GM12891 (cell line): Measurements from ENCODE around the gene CDH22.

ENCODE experiments used
- DNase-seq: peaks from one replicate; pipeline ENCODE4 v3.0.0; 2011; ENCODE audit warnings: low spot score; ENCODE audit not compliant: insufficient read length
- FAIRE-seq: peaks from 2 replicates; lab custom pipeline; 2011; peaks lifted over from hg19 to GRCh38; lab: Jason Lieb, UNC
- PAX5 ChIP-seq: IDR thresholded peaks from 2 replicates; pipeline ENCODE4 v1.6.1; 2011; ENCODE audit warnings: low read length, moderate library complexity, mild to moderate bottlenecking; ENCODE audit not compliant: insufficient read depth, severe bottlenecking
- POLR2A ChIP-seq: IDR thresholded peaks from 2 replicates; pipeline ENCODE4 v1.6.1; 2011; ENCODE audit warnings: low read depth, low read length, control low read depth
- POLR2AphosphoS5 ChIP-seq: IDR thresholded peaks from 2 replicates; pipeline ENCODE4 v1.6.1; 2011; ENCODE audit warnings: low read depth, low read length, control low read depth
- POU2F2 ChIP-seq: IDR thresholded peaks from 2 replicates; pipeline ENCODE4 v1.6.1; 2011; ENCODE audit warnings: low read depth, mild to moderate bottlenecking, control low read depth, low read length, moderate library complexity
- SPI1 ChIP-seq: IDR thresholded peaks from 2 replicates; pipeline ENCODE4 v1.6.1; 2011; ENCODE audit warnings: low read depth, low read length, control low read depth
- TAF1 ChIP-seq: IDR thresholded peaks from 2 replicates; pipeline ENCODE4 v1.6.1; 2011; ENCODE audit warnings: low read depth, low read length, control low read depth

CDH22 gene

GRCh38 chr20:46260936-46261454 is 47.3 kb downstream of the CDH22 start:
- DNase-seq, result no peak
- TF ChIP-seq SPI1 (no peak), POLR2A (no peak), POLR2AphosphoS5 (no peak), TAF1 (no peak), POU2F2 (no peak), PAX5 (no peak)
- no peak for FAIRE-seq

GRCh38 chr20:46260480-46260879 is 47.8 kb downstream of the CDH22 start:
- TF ChIP-seq POLR2A (no peak), POLR2AphosphoS5 (no peak), PAX5 (no peak), POU2F2 (no peak), SPI1 (no peak), TAF1 (no peak)
- no peak for FAIRE-seq
- no peak for DNase-seq

- TF ChIP-seq POLR2A (no peak), POU2F2 (no peak), SPI1 (no peak), PAX5 (no peak), TAF1 (no peak), POLR2AphosphoS5 (no peak)
- no peak for DNase-seq
- no peak for FAIRE-seq
These were observed 48.9 kb downstream of the CDH22 start for GRCh38 chr20:46259260-46259859.

GRCh38 chr20:46257887-46258286 is 50.4 kb downstream of the CDH22 start:
- no peak for TF ChIP-seq TAF1
- TF ChIP-seq POLR2A, result no peak
- TF ChIP-seq POLR2AphosphoS5, result no peak
- no peak for TF ChIP-seq POU2F2
- no peak for TF ChIP-seq PAX5
- TF ChIP-seq SPI1, result no peak
- FAIRE-seq (no peak), DNase-seq (no peak)

- TF ChIP-seq PAX5 (no peak), POLR2A (no peak), SPI1 (no peak), POU2F2 (no peak), TAF1 (no peak)
- no peak for FAIRE-seq
- DNase-seq, result no peak
These were observed 52.0 kb downstream of the CDH22 start for GRCh38 chr20:46256293-46256692.

- FAIRE-seq, result no peak
- no peak for TF ChIP-seq POLR2A
- no peak for DNase-seq
These were observed 52.7 kb downstream of the CDH22 start for GRCh38 chr20:46255440-46256104.

- DNase-seq (no peak), FAIRE-seq (no peak)
- no peak for TF ChIP-seq POLR2AphosphoS5
These were observed 54.9 kb downstream of the CDH22 start for GRCh38 chr20:46253391-46253790.

- no peak for FAIRE-seq
- TF ChIP-seq SPI1 (no peak), POLR2AphosphoS5 (no peak), POLR2A (no peak), TAF1 (no peak), PAX5 (no peak), POU2F2 (no peak)
- DNase-seq, result no peak
These were observed 55.8 kb downstream of the CDH22 start for GRCh38 chr20:46252352-46253091.

GRCh38 chr20:46251211-46251673 is 57.1 kb downstream of the CDH22 start:
- TF ChIP-seq POLR2AphosphoS5 (no peak), PAX5 (no peak), SPI1 (no peak), TAF1 (no peak), POU2F2 (no peak), POLR2A (no peak)
- DNase-seq (no peak), FAIRE-seq (no peak)
